Left cardiac atrium (tissue), 4 donors: Measurements from ENCODE around the gene MYORG. TPM values are rescaled to one million over a fixed set of nuclear protein-coding genes. Genes with fewer than 3 reads are reported as not detected.
A peak's percentile ranks its signal among the peaks of the same experiment; 100 is the strongest.

Experiments
- ATAC-seq, 2 donors: fragments of 200-7000 bp; cut with Tn5 transposase; one replicate each; pipeline ENCODE4 v1.9.1; 2020; ENCODE audit warnings: mild to moderate bottlenecking in 2 of 2, moderate library complexity in 2 of 2
- DNase-seq: peaks from one replicate; pipeline ENCODE4 v3.0.0-alpha.2; 2020
- intact Hi-C, 2 donors: fragments of 100-400 bp; cut with DNase I; formaldehyde crosslinking; loops; one replicate each; pipeline versions ENCODE4 v1.14.1 to v1.15.1; 2022 to 2023
- long read RNA-seq: library from polyadenylated mRNA; unstranded; transcript quantifications from one replicate; pipeline ENCODE4 v2.0.0, GENCODE V29; 2021
- total RNA-seq, 2 donors: library from RNA; stranded (reverse); fragmentation: NEBNext Ultra II Directional; extraction: Animal tissue kit (Norgen Biotek cat#: 25700); gene quantifications; one replicate each; pipeline ENCODE4 v1.2.1, GENCODE V29; 2021
- donor health status: DM: no; HTN: yes; CAD: no.
- donor health status: DM: no; HTN: yes; CAD: no; lungs with severe emphysema.
- donor health status: DM: yes; HTN: yes; CAD: no.
- donor health status: Dilated cardiomyopathy.

Gene MYORG
- 1 to 10 TPM; 5.5 to 6.0 TPM for total RNA-seq
- long read RNA-seq, partial matches to known transcripts: 0 of 4 reads
- long read RNA-seq, other reads (novel, unspliced or antisense): 4 of 4 reads

DNA sequence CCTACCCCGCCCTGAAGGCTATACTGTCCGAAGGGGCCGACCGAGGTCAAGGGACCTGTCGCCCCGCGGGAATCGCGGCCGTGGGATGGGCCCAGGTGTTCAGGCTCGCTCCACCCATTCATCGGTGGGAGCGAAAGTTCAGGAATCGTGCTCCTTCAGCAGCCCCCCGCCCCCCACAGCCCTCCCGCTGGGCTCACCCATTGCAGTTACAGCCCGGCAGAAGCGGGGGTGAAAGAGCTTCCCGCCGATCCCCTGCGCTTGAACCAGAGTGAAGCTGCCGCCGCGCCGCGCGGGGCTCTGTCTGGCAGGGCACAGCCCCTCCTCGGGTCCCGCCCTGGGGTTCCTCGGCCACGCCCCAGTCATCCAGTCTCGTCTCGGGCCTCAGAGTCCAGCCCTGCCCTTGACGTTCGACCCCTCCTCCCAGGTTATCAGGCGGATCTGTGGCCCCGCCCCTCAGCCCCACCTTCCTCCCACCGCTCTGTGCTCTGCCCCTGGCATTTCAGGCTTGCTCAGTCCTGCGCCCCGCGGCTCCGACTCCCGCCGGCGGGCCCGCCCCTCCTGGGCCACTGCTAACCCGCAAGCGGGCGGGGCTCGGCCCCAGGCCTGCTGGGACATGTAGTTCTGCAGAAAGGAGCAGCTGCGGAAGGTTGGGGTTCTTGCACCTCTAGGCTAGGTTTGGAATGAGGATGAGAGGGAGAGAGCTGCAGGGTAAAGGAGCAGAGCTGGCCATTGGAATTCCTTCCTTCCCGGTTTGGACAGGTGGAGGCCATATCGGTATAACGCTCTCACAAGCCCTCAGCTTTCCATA, at the start of gene MYORG:
MYORG (minus strand) TSS at position 303 of the 808 bp plus-strand sequence. CDS start 3,955 bp downstream, outside the sequence.
- ATAC-seq: peak; percentile 77 to 83
- peak; percentile 93 for DNase-seq
- intact Hi-C loops: loop anchor here in 1 of 2 donors (5.0 kb wide), 1 partner anchor 44 kb away; no protein-coding TSS in a partner anchor

DNA sequence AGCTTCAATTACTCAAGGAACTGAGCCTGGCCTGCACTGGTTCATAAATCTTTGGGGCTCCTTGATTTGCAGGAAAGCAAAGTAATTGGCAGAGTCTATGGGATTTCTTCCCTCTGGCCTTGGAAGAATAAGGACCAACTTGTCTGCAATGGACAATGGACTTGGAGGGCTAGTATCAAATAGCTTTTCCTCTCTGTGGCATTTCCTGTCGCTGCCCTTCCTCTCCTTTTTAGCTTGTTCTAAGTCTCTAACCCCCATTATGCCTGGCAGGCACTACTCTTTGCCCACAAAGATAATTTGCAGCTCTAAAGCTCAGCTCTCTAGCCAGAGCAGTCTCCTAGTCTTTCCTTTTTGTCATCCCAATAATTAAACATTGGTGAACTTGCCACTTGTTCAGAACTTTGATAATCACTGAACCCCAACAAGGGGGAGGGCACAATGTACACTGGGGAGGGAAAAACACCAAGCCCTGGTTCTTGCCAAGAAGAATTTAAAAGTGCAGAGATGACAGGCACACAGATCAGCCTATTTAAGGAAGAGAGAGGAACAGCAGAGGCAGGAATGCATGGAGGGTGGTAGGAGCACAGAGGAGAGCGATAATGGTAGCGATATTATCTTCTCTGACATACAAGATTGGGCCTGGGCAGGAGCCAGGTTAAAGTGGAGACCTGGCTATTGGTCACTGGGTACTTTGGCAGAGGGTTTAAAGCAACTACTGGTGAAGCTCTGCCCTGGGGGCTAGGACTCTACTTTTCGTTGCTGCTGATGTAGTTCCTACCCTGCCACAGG, 43.2 kb upstream of the MYORG start:
- intact Hi-C loops: loop anchor here in 1 of 2 donors (5.0 kb wide), 1 partner anchor 77 kb away; no protein-coding TSS in a partner anchor
- no peak for ATAC-seq
- no peak for DNase-seq

DNA sequence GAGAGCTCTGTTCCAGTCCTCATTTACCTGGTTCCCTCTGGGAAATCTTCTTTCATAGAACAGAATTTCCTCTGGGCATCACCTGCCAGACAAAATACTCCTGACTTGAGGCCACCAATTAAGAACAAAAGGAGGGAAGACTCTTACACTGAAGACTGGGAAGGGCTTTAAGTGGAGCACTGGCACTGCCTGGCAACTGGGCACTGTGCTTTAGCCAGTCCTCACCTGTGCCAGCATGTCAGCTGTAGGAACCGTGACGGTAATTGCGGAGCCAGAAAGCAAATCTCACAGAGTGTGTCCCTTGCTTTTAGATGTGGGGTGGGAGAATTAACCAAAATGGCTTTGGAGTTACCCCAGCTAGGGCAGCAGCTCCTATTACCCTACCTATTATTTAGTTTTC, 41.0 kb upstream of the MYORG start:
- no peak for ATAC-seq
- no peak for DNase-seq
- intact Hi-C loops: loop anchor here in 1 of 2 donors (5.0 kb wide), 1 partner anchor 80 kb away; no protein-coding TSS in a partner anchor

DNA sequence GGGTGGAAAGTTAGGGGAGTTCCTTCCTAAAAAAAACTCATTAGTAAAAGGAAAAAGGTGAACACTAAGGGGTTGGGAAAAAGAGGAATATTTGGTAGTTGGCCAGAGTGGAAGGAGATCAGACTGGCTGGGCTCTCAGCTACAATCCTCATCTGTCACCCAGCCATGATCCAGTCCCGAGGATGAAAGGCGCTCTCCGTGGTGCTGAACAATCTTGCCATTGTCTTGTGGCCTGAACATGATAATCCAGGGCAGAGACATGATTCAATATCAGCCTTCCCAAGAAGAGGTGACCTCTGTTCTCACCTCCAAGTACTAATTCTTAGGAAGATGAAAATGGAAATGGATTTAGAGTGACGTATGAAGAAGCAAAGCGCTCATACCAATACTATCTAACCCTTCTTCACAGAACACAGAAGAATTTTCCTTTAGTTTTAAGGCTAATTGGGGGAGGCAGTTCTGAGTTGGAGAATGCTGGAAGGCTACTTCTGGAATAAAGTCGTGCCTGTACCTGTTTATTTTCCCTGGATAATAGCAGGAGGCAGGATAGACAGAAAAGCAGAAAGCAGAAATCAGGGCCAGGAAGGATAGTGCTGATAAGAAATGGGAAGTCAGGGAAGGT, 36.6 kb upstream of the MYORG start:
- DNase-seq (peak; percentile 53), ATAC-seq (no peak)
- intact Hi-C loops: no loop called here

DNA sequence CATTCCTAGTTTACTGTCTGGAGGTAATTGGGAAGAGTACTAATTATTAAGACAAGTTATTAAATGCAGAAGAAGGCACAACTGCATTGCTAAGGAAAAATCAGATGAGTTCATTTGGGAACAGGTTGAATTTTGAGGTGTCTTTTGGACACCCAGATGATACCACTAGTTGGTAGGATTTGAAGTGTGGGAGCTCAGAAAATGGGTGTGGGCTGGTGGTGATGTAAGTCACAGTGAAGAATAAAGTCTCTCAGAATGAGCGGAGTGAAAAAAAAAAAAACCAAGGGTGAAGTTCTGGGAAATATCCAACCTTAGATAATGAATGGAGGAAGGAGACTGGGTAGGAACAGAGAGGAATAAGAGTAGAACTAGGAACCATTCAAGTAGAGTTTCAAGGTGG, 35.6 kb upstream of the MYORG start:
- intact Hi-C loops: no loop called here
- no peak for ATAC-seq
- DNase-seq: no peak

DNA sequence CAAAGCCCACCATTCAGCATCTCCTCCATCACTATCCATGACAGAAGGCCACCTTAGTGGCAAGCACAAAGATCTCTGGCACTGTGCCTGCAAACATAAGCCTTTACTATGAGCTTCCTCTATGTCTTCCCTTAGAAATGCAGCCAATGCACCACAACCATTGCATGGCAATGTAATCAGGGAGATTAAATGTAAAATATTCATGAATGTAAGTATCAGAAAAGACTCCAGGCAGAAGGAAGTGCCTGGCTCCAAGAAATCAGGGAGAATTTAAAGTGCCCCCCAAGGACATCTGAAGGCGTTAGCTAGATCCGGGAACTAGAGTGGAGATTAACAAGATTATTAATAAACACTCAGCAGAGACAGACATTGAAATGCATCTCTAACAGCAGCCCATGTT, 32.5 kb upstream of the MYORG start:
- intact Hi-C loops: loop anchor here in 1 of 2 donors (5.0 kb wide), 1 partner anchor 193 kb away; no protein-coding TSS in a partner anchor
- DNase-seq (no peak), ATAC-seq (no peak)

DNA sequence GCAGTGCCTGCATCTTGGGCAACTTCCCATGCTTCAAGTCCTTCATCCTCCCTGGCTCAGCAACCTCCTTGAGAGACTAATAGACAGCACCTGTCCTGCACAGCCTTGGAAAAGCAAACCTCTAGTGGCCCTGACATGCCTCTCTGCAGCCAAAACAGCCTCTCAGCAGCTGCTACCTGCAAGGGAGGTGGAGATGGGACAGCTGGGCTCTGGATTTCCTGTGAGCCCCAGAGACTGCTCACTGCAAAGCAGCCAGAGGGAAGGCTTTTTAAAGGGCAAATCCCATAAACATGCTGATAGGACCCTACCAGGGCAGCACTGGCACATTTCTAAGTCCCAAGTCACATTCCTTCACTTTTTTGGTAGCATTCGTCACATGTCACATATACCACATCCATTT, 31.5 kb upstream of the MYORG start:
- ATAC-seq (no peak), DNase-seq (no peak)
- intact Hi-C loops: loop anchor here in 1 of 2 donors (5.0 kb wide), 1 partner anchor 194 kb away; no protein-coding TSS in a partner anchor

DNA sequence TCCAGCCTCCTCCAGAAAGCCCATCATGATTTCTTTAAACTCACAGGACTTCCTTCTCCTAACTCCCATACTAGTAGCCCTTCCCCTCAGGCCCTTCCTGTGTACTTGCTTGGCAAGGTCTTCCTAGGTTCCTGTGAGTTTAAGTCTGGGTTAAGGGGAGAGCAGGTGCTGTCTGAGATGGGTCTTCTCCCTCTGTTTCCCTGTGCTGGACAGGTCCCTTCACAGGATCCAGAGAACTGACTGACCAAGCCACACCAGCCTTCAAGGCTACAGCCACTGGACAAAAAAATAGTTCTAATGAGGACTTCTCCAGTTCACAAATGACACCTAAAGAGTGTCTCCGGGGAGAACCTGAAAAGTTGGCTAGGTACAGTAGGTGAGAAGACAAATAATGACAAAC, 29.5 kb upstream of the MYORG start:
- intact Hi-C loops: loop anchor here in 1 of 2 donors (5.0 kb wide), 1 partner anchor 196 kb away; no protein-coding TSS in a partner anchor

DNA sequence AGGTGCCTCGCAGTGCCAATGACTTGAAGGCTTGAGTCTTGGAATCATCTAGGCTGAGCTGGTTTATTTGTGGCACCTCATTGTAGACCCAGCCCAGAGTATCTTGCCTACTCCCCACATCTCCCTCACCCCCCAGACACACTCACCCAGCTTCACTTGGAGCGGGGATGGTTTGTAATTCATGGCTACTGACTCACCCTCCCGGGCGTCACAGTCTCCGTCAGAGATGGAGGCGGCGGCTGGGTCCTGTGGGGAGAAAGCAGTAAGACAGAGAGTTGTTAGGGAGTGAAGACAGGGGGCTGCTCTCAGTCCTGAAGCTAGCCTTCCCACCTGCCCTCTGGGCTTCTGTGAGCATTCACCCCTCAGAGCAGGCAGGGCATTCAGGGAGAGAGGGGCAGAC, 29.0 kb upstream of the MYORG start:
- ATAC-seq: no peak
- intact Hi-C loops: loop anchor here in 1 of 2 donors (5.0 kb wide), 1 partner anchor 197 kb away; no protein-coding TSS in a partner anchor
- DNase-seq: no peak

More for the DNA sequence above, 29.5 kb upstream of the MYORG start:
- DNase-seq: no peak
- ATAC-seq: no peak

DNA sequence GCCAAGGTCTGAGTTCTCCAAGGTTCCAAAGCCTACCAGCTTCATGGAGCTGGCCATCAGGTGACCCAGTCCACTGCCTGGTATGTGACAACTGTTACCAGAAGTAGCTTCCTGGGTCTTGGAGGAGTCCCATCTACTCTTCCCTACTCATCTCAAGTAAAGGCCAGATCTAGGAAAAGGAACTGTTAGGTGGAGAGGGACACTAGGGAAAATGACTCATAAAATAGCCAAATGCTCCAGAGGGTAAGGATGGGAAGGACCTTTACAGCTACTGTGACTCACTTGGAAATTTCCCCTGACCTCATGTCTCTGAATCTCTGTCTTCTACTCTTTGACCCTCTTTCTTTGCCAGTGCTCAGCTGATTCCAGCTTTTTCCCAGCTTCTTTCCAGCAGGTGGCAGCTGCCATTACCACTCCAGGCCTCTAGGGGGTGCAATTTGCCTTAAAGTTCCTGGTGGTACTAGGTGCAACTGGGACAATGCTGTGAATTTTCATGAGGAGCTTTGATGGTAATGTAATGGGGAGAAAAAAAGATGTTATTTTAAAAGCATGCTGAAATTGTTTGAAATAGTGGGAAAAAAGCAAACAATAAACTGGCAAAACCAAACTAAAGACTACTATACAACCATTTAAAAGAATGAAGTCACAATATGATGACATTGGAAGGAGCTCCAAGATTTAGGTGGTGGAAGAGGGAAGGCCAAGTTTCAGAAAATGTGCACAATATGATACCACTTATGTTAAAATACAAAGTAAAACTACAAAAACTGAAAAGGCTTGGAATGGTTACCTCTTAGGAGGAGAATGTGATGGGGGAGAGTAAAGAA, 27.1 kb upstream of the MYORG start:
- DNase-seq (peak; percentile 57), ATAC-seq (peak; percentile 54 to 71)
- intact Hi-C loops: loop anchor here (2.0 to 5.0 kb wide), 3 partner anchors 97 to 189 kb away; no protein-coding TSS in a partner anchor

DNA sequence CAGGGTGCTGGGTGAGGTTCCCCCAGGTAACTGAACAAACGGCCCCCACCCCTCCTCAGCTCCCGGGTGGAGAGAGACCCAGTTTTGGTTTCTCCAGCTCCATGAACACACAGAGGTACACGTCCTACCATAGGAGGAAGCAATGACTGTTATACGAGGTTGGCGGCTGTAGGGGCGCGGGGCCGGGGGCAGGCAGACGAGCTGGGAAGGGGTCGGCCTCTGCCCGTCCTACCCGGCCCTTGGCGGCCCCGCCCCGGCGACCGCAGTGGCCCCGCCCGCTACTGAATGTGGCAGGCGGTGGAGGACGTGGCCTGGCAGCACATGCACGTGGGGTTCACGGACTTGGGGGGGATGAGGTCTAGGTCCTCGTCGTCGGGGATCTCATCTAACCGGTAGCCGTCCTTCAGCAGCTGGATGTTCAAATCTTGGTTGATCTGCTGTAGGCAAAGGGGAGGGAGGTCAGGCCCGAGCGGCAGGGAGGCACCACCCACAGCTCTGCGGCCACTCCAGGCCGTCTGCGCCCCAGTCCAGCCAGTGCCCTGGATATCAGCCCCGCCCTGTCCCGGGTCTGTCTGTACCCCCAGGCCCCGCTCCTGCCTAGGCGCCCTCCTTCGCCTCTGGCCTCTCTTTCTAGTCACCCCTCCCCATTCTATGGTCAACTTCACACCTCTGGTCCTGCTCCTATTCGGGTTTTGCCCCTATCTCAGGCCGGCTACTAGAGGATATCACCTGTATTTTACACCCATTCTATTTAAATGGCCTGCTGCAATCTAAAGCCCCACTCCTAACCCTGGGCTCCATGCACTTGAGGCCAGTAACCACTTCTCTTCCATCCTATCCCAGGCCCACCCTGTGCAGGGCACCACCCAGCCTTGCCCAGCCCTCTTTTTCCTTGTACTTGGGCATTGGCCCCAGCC, 24.2 kb upstream of the MYORG start:
- ATAC-seq (no peak), DNase-seq (no peak)
- intact Hi-C loops: loop anchor here in 1 of 2 donors (5.0 kb wide), 2 partner anchors 101 to 191 kb away; no protein-coding TSS in a partner anchor

DNA sequence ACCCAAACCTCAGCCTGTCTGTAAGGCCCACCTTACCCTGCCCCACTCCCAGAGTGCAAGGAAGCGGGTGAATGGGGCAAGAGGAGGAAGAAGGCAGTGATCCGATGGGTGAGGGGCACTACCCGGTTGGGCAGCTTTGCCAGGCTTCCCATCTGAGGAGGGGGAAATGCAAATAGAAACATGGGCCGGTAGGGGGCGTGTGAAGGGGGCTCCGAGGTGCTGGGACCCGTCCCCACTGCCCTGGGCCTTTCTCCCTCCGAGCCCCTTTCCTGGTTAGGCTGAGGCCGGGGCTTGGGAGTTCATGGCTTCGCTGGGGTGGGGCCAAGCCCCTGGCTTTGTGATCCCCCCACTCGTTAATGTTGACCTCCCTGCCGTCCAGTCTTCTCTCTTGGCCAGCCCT, 23.6 kb upstream of the MYORG start:
- intact Hi-C loops: loop anchor here in 1 of 2 donors (5.0 kb wide), 2 partner anchors 102 to 192 kb away; no protein-coding TSS in a partner anchor
- no peak for DNase-seq

DNA sequence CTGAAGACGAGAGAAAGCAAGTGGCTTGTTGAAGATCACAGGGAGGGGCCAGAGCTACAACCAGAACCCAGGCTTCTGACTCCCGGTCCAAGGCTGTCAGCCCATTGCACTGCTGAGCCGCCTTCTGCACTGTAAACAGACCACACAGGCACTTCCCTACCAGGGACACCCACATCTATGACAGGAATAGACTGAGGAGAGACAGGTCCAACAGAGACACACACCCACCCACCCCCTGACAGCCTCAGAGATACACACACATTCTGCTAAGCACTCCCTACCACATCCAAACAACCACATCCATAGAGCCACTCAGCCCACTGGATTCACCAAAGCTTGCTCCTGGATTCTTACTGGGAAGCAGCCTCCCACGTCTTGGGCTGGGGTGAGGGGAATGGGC, 23.0 kb upstream of the MYORG start:
- intact Hi-C loops: loop anchor here in 1 of 2 donors (5.0 kb wide), 2 partner anchors 103 to 193 kb away; no protein-coding TSS in a partner anchor
- DNase-seq (no peak), ATAC-seq (no peak)

More for the DNA sequence above, 23.6 kb upstream of the MYORG start:
- ATAC-seq: no peak

DNA sequence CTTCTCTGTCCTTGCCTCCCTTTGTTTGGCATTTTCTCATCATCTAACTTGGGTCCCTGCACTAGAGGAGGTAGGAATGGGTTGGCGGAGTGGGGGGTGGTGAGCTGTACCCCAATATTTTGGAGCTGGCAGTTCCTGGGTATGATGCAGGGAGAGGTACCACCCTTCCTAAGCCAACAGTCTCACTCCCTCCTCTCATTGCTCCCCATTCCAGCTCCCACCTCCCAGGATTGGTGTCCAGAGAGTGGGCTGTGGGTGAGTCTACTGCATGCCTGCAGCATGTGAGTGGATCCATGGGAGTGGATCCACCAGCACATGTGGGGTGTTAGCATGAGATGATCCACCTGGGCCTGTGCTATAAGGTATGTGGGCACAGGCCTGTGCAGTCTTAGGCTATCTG, 22.2 kb upstream of the MYORG start:
- DNase-seq (no peak), ATAC-seq (no peak)
- intact Hi-C loops: no loop called here

DNA sequence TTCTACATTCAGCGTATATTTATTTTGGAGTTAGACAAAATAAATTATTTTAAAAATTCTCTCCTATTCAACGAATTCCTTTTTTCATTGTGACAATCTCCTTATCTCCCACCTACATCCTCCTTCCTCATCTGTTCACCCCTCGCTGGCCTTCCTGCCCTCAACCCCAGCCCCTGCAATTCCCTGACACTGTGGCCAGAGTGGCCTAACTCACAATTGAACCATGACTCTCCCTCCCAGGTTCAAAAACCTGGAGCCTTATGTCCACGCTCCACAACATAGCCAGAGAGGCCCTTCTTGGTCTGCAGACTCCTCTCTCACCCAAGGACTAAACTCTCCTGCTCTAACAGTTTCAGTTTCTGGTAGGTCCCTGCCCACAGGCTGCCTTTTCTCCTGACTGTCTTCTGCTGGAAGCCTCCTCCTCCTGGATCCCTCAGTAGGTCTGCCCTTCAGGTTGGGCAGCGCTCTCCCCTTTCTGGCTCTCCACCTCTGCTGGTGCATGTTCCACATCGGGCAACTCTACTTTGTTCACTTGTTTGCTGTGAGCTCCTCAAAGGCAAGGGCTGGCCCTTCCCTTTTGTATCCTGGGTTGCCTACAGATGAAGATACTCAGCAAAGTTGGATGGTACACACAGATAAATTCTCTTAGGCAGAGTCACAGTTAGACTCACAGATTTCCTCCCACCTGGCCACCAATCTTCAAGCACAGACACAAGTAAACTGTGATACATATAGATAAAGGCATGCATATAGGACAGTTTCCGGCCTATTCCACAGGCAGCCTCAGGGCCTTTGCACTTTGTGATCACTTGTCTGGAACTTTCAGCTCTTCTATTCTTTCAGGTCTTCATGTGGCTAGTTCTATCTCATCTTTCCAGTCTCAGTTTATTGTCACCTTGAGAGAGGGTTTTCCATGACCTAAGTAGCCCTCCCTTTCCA, 19.8 kb upstream of the MYORG start:
- intact Hi-C loops: no loop called here
- DNase-seq: no peak
- no peak for ATAC-seq

DNA sequence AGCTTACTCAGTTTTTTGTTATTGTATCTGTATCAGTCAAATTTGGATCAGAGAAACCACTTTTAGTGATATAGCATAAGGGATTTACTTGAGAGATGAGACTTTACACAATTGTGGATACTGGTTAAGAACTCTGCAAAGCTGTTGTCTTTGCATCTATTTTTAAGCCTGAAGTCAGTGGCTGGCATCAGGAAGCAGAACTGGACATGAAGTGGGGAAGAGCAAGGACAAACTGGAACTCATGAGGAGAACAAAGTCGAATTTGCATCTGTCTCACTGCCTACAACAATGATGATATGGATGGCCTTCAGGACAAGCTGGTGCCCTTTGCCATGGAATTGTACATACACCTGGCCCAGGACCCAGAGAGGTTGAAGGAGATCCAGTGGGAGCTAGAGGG, 15.8 kb upstream of the MYORG start:
- no peak for DNase-seq
- intact Hi-C loops: no loop called here
- peak in 1 of 2 donors; percentile 21 for ATAC-seq
